NCI-H446 (cell line): ENCODE measurements around the gene UBA6.

Experiments
- DNase-seq, 2 experiments: peaks; one replicate each; lab custom pipeline; 2025; lab: John Stamatoyannopoulos, UW

Gene UBA6

GRCh38 chr4:67576059-67576466 lies 124.9 kb downstream of the UBA6 start:
- no peak for DNase-seq

- no peak for DNase-seq
Measured at GRCh38 chr4:67575232-67576058, 125.5 kb downstream of the UBA6 start.

- DNase-seq, result no peak
Measured at GRCh38 chr4:67573193-67573592, 127.8 kb downstream of the UBA6 start.

GRCh38 chr4:67571975-67572374 lies 129.0 kb downstream of the UBA6 start:
- no peak for DNase-seq

GRCh38 chr4:67570537-67570936 lies 130.4 kb downstream of the UBA6 start:
- DNase-seq, result no peak

- DNase-seq, result no peak
Measured at GRCh38 chr4:67568820-67569219, 132.1 kb downstream of the UBA6 start.

GRCh38 chr4:67566335-67566734 lies 134.6 kb downstream of the UBA6 start:
- no peak for DNase-seq

GRCh38 chr4:67565284-67565683 lies 135.7 kb downstream of the UBA6 start:
- DNase-seq, result no peak
